Measurements from ENCODE around the gene LACTB. TPM values are rescaled to one million over a fixed set of nuclear protein-coding genes. Genes with fewer than 3 reads are reported as not detected.
"Not testable (repeated sequence)": the region's sequence is repeated elsewhere in the genome, so short reads cannot be mapped to it uniquely, and the experiment has no call there.

Gene LACTB
- total RNA-seq, 4 donors from 2014 or later = 15.6 to 20.8 (median 17.3) TPM

GRCh38 chr15:63094495-63094931, 27.1 kb upstream of the LACTB start:
- WGBS, 2 donors (ENCODE audit: low coverage in 1 of 2) = 6 to 21% methylated on average over 2 of the region's 2 CpGs
- peaks cover 9 to 27% (median 15%) of the 10 kb centered on the region in 3 donors for H3K4me1 ChIP-seq
- H3K9me3 ChIP-seq = no peaks in the 10 kb centered on the region
- H3K27me3 ChIP-seq = no peaks in the 10 kb centered on the region
- H3K4me3 ChIP-seq = no peak overlapping the region
- ATAC-seq = no peak
- no peak for TF ChIP-seq CTCF (IDR thresholded peaks at IDR 0.05)
- TF ChIP-seq POLR2A (IDR thresholded peaks at IDR 0.05) = no peak
- no peak for TF ChIP-seq EP300 (IDR thresholded peaks at IDR 0.05)
- no peak for TF ChIP-seq POLR2AphosphoS5 (IDR thresholded peaks at IDR 0.05)
- H3K36me3 ChIP-seq = no peaks in the 10 kb centered on the region
- H3K27ac ChIP-seq = peak overlapping the region; percentile 49 to 79 (median 70)

GRCh38 chr15:63096178-63096577, 25.5 kb upstream of the LACTB start:
- Histone ChIP-seq H3K4me3 (no peak overlapping the region), H3K27ac (peak overlapping the region in 1 of 4 donors; percentile 72), H3K9me3 (no peaks in the 10 kb centered on the region), H3K27me3 (no peaks in the 10 kb centered on the region), H3K36me3 (no peaks in the 10 kb centered on the region), H3K4me1 (peaks cover 9 to 22% (median 13%) of the 10 kb centered on the region in 3 donors)
- TF ChIP-seq POLR2A (IDR thresholded peaks at IDR 0.05) (no peak), EP300 (IDR thresholded peaks at IDR 0.05) (no peak), POLR2AphosphoS5 (IDR thresholded peaks at IDR 0.05) (no peak), CTCF (IDR thresholded peaks at IDR 0.05) (no peak)
- ATAC-seq = no peak
- WGBS, 2 donors (ENCODE audit: low coverage in 1 of 2) = 100% methylated on average over 1 of the region's 4 CpGs

- not testable (repeated sequence) for H3K36me3 ChIP-seq, ATAC-seq, H3K9me3 ChIP-seq, H3K27me3 ChIP-seq, H3K4me3 ChIP-seq, H3K27ac ChIP-seq
- WGBS, 2 donors (ENCODE audit: low coverage in 1 of 2) = no CpG with 5 or more reads among the region's 33 CpGs
- peaks cover 4 to 13% (median 7%) of the 10 kb centered on the region in 3 donors for H3K4me1 ChIP-seq
These were observed 22.8 kb upstream of the LACTB start for GRCh38 chr15:63098901-63099300.

GRCh38 chr15:63099581-63099980, 22.1 kb upstream of the LACTB start:
- not testable (repeated sequence) for H3K36me3 ChIP-seq, H3K27me3 ChIP-seq, H3K27ac ChIP-seq, ATAC-seq, H3K4me3 ChIP-seq, H3K4me1 ChIP-seq, H3K9me3 ChIP-seq
- 96 to 98% methylated on average over 2 to 4 of the region's 5 CpGs for WGBS, 2 donors (ENCODE audit: low coverage in 1 of 2)

GRCh38 chr15:63103416-63103815, 18.2 kb upstream of the LACTB start:
- Histone ChIP-seq H3K27me3 (no peaks in the 10 kb centered on the region), H3K4me3 (no peak overlapping the region), H3K27ac (no peak overlapping the region), H3K9me3 (no peaks in the 10 kb centered on the region), H3K36me3 (no peaks in the 10 kb centered on the region), H3K4me1 (peaks cover 0 to 13% (median 0%) of the 10 kb centered on the region in 3 donors)
- TF ChIP-seq EP300 (IDR thresholded peaks at IDR 0.05) = no peak
- no peak for TF ChIP-seq POLR2AphosphoS5 (IDR thresholded peaks at IDR 0.05)
- WGBS, 2 donors (ENCODE audit: low coverage in 1 of 2) = 76 to 88% methylated on average over 3 of the region's 3 CpGs
- no peak for ATAC-seq

- WGBS, 2 donors (ENCODE audit: low coverage in 1 of 2) = 64 to 97% methylated on average over 7 of the region's 7 CpGs
- no peak for ATAC-seq
These were observed 16.9 kb upstream of the LACTB start for GRCh38 chr15:63104727-63105126.

GRCh38 chr15:63105354-63105753, 16.3 kb upstream of the LACTB start:
- H3K36me3 ChIP-seq, ATAC-seq: not testable (repeated sequence)
- 65 to 88% methylated on average over 6 to 7 of the region's 8 CpGs for WGBS, 2 donors (ENCODE audit: low coverage in 1 of 2)

More at GRCh38 chr15:63104727-63105126, 16.9 kb upstream of the LACTB start:
- H3K27ac ChIP-seq = no peak overlapping the region
- H3K4me1 ChIP-seq = peaks cover 0 to 18% (median 0%) of the 10 kb centered on the region in 3 donors
- no peak for TF ChIP-seq EP300 (IDR thresholded peaks at IDR 0.05)
- TF ChIP-seq POLR2AphosphoS5 (IDR thresholded peaks at IDR 0.05) = no peak
- TF ChIP-seq CTCF (IDR thresholded peaks at IDR 0.05) = no peak
- TF ChIP-seq POLR2A (IDR thresholded peaks at IDR 0.05) = no peak
- H3K27me3 ChIP-seq = no peaks in the 10 kb centered on the region
- H3K4me3 ChIP-seq = no peak overlapping the region
- no peaks in the 10 kb centered on the region for H3K9me3 ChIP-seq
- no peaks in the 10 kb centered on the region for H3K36me3 ChIP-seq

More at GRCh38 chr15:63105354-63105753, 16.3 kb upstream of the LACTB start:
- not testable (repeated sequence) for H3K4me3 ChIP-seq, H3K9me3 ChIP-seq, H3K27me3 ChIP-seq, H3K27ac ChIP-seq
- H3K4me1 ChIP-seq = peaks cover 0 to 18% (median 0%) of the 10 kb centered on the region in 3 donors

All from gastroesophageal sphincter (tissue), 4 donors.